Heart left ventricle (tissue), 16 donors: ENCODE measurements around the gene COPG2. TPM values are rescaled to one million over a fixed set of nuclear protein-coding genes. Genes with fewer than 3 reads are reported as not detected.

Source experiments
- ATAC-seq, 4 donors: fragments of 200-7000 bp; cut with Tn5 transposase; one replicate each; pipeline ENCODE4 v1.9.1; 2020 to 2022; ENCODE audit warnings: moderate library complexity in 4 of 4, mild to moderate bottlenecking in 3 of 4, moderate number of reproducible peaks in 1 of 4
- DNase-seq, 5 donors: peaks; one replicate each; pipeline ENCODE4 v3.0.0-alpha.2; 2020
- H3K27ac ChIP-seq, 12 donors: fragments of 200-600 bp; sonication (generic) in 4 of 12; one replicate each; pipeline versions ENCODE4 v1.5.0 to v1.8.0; 2016 to 2022; ENCODE audit warnings: mild to moderate bottlenecking in 2 of 12
- H3K27me3 ChIP-seq, 9 donors: fragments of 200-600 bp; sonication (generic) in 2 of 9; one replicate each; pipeline versions ENCODE4 v1.5.1 to v1.8.0; 2016 to 2022; ENCODE audit warnings: mild to moderate bottlenecking in 3 of 9
- H3K36me3 ChIP-seq, 9 donors: fragments of 200-600 bp; sonication (generic) in 2 of 9; one replicate each; pipeline versions ENCODE4 v1.5.0 to v1.8.0; 2018 to 2022; ENCODE audit warnings: mild to moderate bottlenecking in 2 of 9
- H3K4me1 ChIP-seq, 12 donors: fragments of 200-600 bp; sonication (generic) in 4 of 12; one replicate each; pipeline versions ENCODE4 v1.5.0 to v1.8.0; 2016 to 2022; ENCODE audit warnings: mild to moderate bottlenecking in 3 of 12
- H3K4me3 ChIP-seq, 12 donors: fragments of 200-600 bp; sonication (generic) in 4 of 12; one replicate each; pipeline versions ENCODE4 v1.5.0 to v1.8.0; 2017 to 2022; ENCODE audit warnings: mild to moderate bottlenecking in 9 of 12, moderate library complexity in 4 of 12
- H3K9me3 ChIP-seq, 12 donors: fragments of 200-600 bp; sonication (generic) in 4 of 12; one replicate each; pipeline versions ENCODE4 v1.5.0 to v1.8.0; 2016 to 2022; ENCODE audit warnings: mild to moderate bottlenecking in 1 of 12
- CTCF ChIP-seq, 12 donors: fragments of 200-600 bp; sonication (generic) in 4 of 12; IDR thresholded peaks; one replicate each; pipeline versions ENCODE4 v1.5.0 to v1.8.0; 2018 to 2022; ENCODE audit warnings: antibody characterized with exemption in 12 of 12, mild to moderate bottlenecking in 5 of 12
- POLR2A ChIP-seq, 2 donors: fragments of 450-650 bp; IDR thresholded peaks; one replicate each; pipeline ENCODE4 v1.6.1; 2017; ENCODE audit warnings: antibody characterized with exemption in 2 of 2, mild to moderate bottlenecking in 2 of 2, moderate library complexity in 2 of 2
- WGBS, 4 donors: extraction: QIAGEN DNeasy Blood & Tissue Kit in 2 of 4; methylation state at CpG; one replicate each; pipeline versions ENCODE4 v1.1.5 to v1.1.7; 2013 to 2018; 5-methylcytosine and 5-hydroxymethylcytosine counted together
- intact Hi-C, 10 donors: fragments of 100-400 bp; cut with DNase I; formaldehyde crosslinking; loops; one replicate each; pipeline versions ENCODE4 v1.11.1 to v1.14.2; 2022
- polyA plus RNA-seq, 2 donors: library from polyadenylated mRNA; stranded (reverse); fragments of 200-250 nt; gene quantifications; one replicate each; pipeline ENCODE4 v1.2.3, GENCODE V29; 2013
- total RNA-seq, 9 donors: library from RNA; depleted of rRNA in 2 of 9; stranded (reverse); fragments of >200 nt in 2 of 9; fragmentation: NEBNext Ultra II Directional in 3 of 9; extraction: Animal tissue kit (Norgen Biotek cat#: 25700) in 3 of 9; gene quantifications; one replicate each; pipeline versions ENCODE4 v1.1.0 to v1.2.4, GENCODE V29; 2016 to 2023
- donor health status: ischemic (EF 13 %, LVEDD 7.1; RV severe dilation, severe dysfunction).
- donor health status: healthy with polysubstance abuse.
- donor health status: DM: no; HTN: yes; CAD: no.
- donor health status: DM: no; HTN: no; CAD: no.
- donor health status: ischemic (EF 25% LVEDD 6.9; RV normal size, moderate dysfunction).
- donor health status: ischemic (EF 25% LVEDD 5.7; RV mildly dilated, moderate dysfunction).
- donor health status: healthy.
- donor health status: DM: yes; HTN: yes; CAD: no.
- donor health status: ischemic (EF 35%, LVEDD 5.7; RV mildly dilated, moderate dysfunction).
- donor health status: nonischemic (EF 11% LVEDD 7.7; RV severe dilation, severe dysfunction).
- donor health status: DM: yes; HTN: yes; CAD: no.
- donor health status: PGD.
- donor health status: ischemic (EF 29% LVEDD 5.4; RV normal size, mild dysfunction).
- donor health status: nonischemic (EF 23%, LVEDD 6.1; RV moderate dilation, normal function).

The COPG2 gene
- total and polyA plus RNA-seq, 11 donors: 6.9 to 26.9 (median 17.3) TPM

- intact Hi-C loops: no loop called here
- TF ChIP-seq CTCF (IDR thresholded peaks at IDR 0.05) (no peak), POLR2A (IDR thresholded peaks at IDR 0.05) (no peak)
- Histone ChIP-seq H3K27me3 (no peaks in the 10 kb centered on the region), H3K4me3 (no peak overlapping the region), H3K9me3 (peaks cover 0 to 3% (median 0%) of the 10 kb centered on the region in 12 donors), H3K27ac (no peak overlapping the region), H3K4me1 (no peaks in the 10 kb centered on the region), H3K36me3 (peaks cover 0 to 28% (median 7%) of the 10 kb centered on the region in 9 donors)
- DNase-seq (no peak), ATAC-seq (no peak)
- WGBS, 4 donors: 84 to 97% (median 96%) methylated on average over 4 of the region's 4 CpGs
Measured at GRCh38 chr7:130642383-130642782, 26.2 kb downstream of the COPG2 start.

GRCh38 chr7:130641497-130641896 lies 27.1 kb downstream of the COPG2 start:
- Histone ChIP-seq H3K9me3 (peaks cover 0 to 4% (median 0%) of the 10 kb centered on the region in 12 donors), H3K4me1 (no peaks in the 10 kb centered on the region), H3K27ac (no peak overlapping the region), H3K4me3 (no peak overlapping the region), H3K27me3 (no peaks in the 10 kb centered on the region), H3K36me3 (peaks cover 0 to 27% (median 7%) of the 10 kb centered on the region in 9 donors)
- intact Hi-C loops: no loop called here
- DNase-seq (no peak), ATAC-seq (no peak)
- no peak for TF ChIP-seq CTCF (IDR thresholded peaks at IDR 0.05)
- no peak for TF ChIP-seq POLR2A (IDR thresholded peaks at IDR 0.05)
- WGBS, 4 donors: 93 to 95% (median 95%) methylated on average over 3 of the region's 3 CpGs

GRCh38 chr7:130641040-130641439 lies 27.5 kb downstream of the COPG2 start:
- TF ChIP-seq POLR2A (IDR thresholded peaks at IDR 0.05) (no peak), CTCF (IDR thresholded peaks at IDR 0.05) (no peak)
- H3K4me1 ChIP-seq: no peaks in the 10 kb centered on the region
- peaks cover 0 to 25% (median 7%) of the 10 kb centered on the region in 9 donors for H3K36me3 ChIP-seq
- H3K27me3 ChIP-seq: no peaks in the 10 kb centered on the region
- peaks cover 0 to 4% (median 0%) of the 10 kb centered on the region in 12 donors for H3K9me3 ChIP-seq
- H3K4me3 ChIP-seq: no peak overlapping the region
- intact Hi-C loops: no loop called here
- ATAC-seq: no peak
- no peak overlapping the region for H3K27ac ChIP-seq
- DNase-seq: no peak
- WGBS, 4 donors: 93 to 98% (median 96%) methylated on average over 1 of the region's 1 CpG

GRCh38 chr7:130639388-130639787 lies 29.2 kb downstream of the COPG2 start:
- intact Hi-C loops: no loop called here
- no peak for DNase-seq
- Histone ChIP-seq H3K4me3 (no peak overlapping the region), H3K27ac (no peak overlapping the region), H3K9me3 (peaks cover 0 to 9% (median 0%) of the 10 kb centered on the region in 12 donors), H3K27me3 (no peaks in the 10 kb centered on the region), H3K36me3 (peaks cover 0 to 13% (median 5%) of the 10 kb centered on the region in 9 donors), H3K4me1 (no peaks in the 10 kb centered on the region)
- ATAC-seq: no peak
- WGBS, 4 donors: 92 to 98% (median 97%) methylated on average over 1 of the region's 1 CpG
- no peak for TF ChIP-seq CTCF (IDR thresholded peaks at IDR 0.05)
- TF ChIP-seq POLR2A (IDR thresholded peaks at IDR 0.05): no peak
